Retinal pigment epithelial cell (primary cell): Measurements from ENCODE around the gene UBE2E1.

ENCODE experiments used
- DNase-seq: peaks from one replicate; pipeline ENCODE4 v3.0.0-alpha.2; 2010; ENCODE audit warnings: low read depth
- H3K4me3 ChIP-seq: 2 replicates; pipeline ENCODE4 v1.5.1; 2011; ENCODE audit warnings: mild to moderate bottlenecking, low read length, control low read depth, moderate library complexity
- TF ChIP-seq, protein P1 (sequence below): conservative IDR thresholded peaks from 2 replicates; pipeline ENCODE4 v1.5.1; 2011; ENCODE audit warnings: low read depth, low read length, control low read depth, inconsistent platforms

The UBE2E1 gene

DNA sequence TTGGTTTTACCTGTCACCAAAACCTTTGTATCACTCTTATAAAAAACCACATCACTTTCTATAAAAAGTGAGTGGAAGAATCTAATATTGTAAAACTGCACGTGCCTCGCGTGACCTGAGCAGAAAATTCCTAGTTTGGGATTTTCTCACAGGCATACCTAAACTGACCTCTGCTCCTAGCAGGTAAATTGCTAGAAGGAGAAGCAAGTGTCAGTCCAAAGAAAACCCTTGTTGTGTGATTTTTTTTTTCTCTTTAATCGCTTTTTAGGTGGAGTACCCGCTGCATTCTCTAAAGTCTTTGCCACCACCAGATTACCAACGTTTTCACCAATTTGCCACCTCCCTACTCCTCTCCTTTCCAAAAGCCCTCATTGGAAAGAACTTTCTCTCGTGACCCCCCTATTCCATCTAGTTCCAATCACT is 534 bp upstream of the UBE2E1 start:
- peak overlapping the region; percentile 70 for H3K4me3 ChIP-seq
- no peak for DNase-seq
- TF ChIP-seq, protein P1, sequence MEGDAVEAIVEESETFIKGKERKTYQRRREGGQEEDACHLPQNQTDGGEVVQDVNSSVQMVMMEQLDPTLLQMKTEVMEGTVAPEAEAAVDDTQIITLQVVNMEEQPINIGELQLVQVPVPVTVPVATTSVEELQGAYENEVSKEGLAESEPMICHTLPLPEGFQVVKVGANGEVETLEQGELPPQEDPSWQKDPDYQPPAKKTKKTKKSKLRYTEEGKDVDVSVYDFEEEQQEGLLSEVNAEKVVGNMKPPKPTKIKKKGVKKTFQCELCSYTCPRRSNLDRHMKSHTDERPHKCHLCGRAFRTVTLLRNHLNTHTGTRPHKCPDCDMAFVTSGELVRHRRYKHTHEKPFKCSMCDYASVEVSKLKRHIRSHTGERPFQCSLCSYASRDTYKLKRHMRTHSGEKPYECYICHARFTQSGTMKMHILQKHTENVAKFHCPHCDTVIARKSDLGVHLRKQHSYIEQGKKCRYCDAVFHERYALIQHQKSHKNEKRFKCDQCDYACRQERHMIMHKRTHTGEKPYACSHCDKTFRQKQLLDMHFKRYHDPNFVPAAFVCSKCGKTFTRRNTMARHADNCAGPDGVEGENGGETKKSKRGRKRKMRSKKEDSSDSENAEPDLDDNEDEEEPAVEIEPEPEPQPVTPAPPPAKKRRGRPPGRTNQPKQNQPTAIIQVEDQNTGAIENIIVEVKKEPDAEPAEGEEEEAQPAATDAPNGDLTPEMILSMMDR = no peak

DNA sequence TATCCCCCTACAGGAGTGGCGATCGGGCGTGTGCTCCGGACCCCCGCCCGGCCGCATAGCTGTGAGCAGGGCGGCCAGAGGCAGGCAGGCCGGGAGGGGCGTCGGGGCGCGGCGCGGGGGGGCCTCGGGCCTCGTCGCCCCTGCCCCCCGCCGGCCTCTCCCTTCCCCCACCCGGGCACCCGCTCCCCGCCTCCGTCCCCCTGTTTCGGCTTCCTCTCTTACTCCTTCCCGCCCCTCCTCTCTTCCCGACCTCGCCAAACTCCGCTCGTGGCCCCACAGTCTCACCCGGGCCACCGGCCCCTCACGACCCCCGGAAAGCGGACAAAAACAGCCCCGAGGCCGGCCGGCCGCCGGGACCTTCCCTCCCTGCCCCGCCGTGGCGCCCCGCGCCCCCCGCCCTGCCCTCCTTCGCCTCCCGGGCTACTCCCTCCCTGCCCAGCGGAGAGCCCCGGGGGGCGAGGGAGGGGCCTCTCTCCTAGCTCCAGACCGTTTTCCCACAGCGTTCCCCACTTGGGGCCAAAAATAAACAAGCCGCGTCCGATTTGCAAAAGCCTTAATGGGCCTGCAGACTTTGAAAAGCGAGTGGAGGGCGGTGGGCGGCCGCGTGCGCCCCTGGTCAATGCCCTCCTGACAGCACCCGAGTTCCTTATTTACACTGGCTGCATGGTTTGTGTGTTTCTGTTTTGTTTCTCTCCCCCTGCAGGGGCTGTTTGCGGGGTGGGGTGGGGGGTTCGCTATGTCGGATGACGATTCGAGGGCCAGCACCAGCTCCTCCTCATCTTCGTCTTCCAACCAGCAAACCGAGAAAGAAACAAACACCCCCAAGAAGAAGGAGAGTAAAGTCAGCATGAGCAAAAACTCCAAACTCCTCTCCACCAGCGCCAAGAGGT is 1.0 kb downstream of the UBE2E1 start:
- TF ChIP-seq, protein P1 = no peak
- no peak for DNase-seq

DNA sequence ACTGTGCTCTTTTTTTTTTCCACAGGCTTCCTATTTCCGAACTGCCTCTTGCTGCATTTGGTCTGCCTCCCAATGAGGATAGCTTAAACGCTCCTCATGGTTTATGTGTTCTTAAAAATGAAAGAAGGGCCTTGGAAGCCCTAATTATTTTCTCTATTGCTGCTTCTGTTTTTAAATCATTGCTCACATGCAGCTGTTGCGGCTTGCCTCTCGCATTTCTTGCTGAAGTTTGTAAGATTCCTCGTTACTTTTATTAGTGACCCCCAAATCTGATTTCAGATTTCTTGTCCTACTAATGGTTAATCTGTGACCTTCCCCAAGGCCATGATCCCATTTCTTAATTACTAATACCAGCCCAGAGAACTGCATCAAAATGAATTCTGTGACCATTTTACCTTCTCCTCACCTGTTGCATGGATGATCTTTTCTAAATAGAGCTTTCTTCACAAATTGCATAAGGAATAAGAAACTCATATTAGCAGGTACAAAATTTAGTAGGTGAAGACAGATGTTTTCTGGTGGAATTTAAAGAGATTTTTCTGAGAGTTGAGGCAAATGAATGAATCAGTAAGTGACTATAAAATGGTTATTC is 1.8 kb downstream of the UBE2E1 start:
- TF ChIP-seq, protein P1 = no peak
- no peak for DNase-seq
- peak overlapping the region; percentile 70 for H3K4me3 ChIP-seq

More for the DNA sequence above, 1.0 kb downstream of the UBE2E1 start:
- peak overlapping the region; percentile 70 for H3K4me3 ChIP-seq

DNA sequence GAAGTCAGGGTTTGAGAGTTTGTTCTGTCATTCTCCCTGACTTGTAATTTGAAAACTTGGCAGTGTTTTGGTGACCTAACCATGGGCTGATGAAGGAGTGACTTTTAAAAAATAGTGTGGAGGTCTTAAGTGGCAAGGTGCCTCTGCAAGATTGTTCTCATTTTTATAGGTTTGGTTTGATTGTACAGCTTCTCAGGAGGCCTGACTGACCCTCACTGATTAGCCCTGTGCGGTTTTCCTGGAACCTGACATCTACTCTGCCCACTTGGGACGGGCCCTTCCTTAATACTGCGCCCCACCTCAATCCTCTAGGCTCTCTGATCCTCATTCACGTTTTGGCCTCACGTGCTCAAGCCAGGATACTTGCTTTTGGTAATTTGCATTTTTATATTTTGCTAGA is 2.8 kb downstream of the UBE2E1 start:
- no peak for DNase-seq
- no peak overlapping the region for H3K4me3 ChIP-seq
- TF ChIP-seq, protein P1 = no peak

DNA sequence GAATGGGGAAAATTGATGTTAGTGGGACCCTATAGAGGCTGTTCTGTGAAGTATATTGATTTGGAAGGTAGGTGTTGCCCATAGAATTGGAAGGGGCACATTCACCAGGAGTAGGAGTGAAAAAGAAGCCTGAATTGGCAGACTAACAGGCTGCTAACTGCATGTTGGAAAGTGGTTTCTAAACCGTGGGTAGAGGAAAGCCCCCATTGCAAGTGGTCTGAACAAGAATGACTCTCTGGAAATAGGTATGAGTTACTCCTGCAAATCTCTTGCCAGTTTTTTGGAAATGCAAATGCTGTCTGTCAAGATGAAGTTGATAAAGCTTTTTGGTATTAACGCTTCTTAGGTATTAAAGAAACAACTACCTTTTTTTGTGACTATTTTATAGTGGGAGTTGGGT is 3.5 kb downstream of the UBE2E1 start:
- DNase-seq = no peak
- no peak overlapping the region for H3K4me3 ChIP-seq
- TF ChIP-seq, protein P1 = no peak

DNA sequence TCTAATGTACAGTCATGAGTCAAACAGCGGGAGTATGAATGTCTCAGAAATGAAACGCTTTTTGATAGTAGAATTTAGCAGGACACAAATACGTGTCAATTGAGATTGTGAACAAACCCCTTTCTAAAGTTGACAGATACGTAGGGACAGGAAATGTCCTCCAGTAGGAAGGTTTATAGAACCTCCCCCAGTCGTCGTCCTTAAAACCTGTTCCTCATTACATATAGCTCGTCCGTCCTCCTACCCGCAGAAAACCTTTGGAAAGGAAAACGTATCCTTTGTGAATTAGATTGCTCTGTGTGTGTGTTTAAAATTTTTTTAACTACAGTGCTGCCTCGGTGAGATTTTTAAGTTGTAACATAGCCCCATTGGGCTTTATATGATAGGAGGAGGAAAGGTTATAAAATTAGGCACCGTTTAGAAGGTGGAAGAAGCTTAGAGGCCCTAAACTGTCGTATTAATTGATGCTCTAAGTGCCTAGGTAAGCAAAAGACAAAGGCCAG is 4.1 kb downstream of the UBE2E1 start:
- DNase-seq = no peak
- peak overlapping the region; percentile 70 for H3K4me3 ChIP-seq
- TF ChIP-seq, protein P1 = no peak
